PC-9 (cell line): ENCODE data around the gene MANBA.

Source experiments
- EZH2 ChIP-seq: fragments of 200-600 bp; sonication (generic); IDR thresholded peaks from 2 replicates; pipeline ENCODE4 v1.8.0; 2017; ENCODE audit warnings: antibody characterized with exemption, low read depth
- TF ChIP-seq, protein P1 (sequence below): fragments of 200-600 bp; sonication (generic); conservative IDR thresholded peaks from 2 replicates; pipeline ENCODE4 v1.6.1; 2017; ENCODE audit warnings: mixed run types, antibody characterized with exemption, mild to moderate bottlenecking, moderate library complexity

DNA sequence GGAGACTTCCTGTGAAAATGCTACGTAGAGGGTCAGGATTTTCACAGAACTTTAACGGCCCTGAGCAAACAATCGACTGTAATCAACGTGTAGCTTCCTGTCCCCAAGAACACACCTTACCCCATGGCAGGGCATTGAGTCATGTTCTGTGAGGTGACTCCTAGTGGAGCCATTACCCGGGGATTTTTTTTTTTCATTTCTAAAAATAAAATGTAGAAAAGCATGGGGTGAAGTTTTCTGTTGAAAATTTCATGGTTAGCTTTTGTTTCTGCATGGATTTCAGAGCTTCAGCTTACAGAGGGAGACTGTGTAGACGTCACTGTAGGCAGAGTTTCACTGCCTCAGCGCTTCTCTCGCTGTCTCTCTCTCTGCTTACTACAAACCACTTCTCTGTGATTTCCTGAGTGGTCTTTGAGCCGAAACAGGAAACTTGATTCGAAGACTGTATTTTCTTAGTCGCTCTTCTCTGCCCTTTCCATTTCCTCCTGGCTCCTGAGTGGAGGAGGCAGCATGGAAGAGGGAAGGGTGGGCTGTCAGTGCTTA, 147.9 kb downstream of the MANBA start:
- TF ChIP-seq, protein P1, sequence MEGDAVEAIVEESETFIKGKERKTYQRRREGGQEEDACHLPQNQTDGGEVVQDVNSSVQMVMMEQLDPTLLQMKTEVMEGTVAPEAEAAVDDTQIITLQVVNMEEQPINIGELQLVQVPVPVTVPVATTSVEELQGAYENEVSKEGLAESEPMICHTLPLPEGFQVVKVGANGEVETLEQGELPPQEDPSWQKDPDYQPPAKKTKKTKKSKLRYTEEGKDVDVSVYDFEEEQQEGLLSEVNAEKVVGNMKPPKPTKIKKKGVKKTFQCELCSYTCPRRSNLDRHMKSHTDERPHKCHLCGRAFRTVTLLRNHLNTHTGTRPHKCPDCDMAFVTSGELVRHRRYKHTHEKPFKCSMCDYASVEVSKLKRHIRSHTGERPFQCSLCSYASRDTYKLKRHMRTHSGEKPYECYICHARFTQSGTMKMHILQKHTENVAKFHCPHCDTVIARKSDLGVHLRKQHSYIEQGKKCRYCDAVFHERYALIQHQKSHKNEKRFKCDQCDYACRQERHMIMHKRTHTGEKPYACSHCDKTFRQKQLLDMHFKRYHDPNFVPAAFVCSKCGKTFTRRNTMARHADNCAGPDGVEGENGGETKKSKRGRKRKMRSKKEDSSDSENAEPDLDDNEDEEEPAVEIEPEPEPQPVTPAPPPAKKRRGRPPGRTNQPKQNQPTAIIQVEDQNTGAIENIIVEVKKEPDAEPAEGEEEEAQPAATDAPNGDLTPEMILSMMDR, result no peak
- TF ChIP-seq EZH2, result no peak
